ENCODE measurements around the gene COL6A5.

GRCh38 chr3:130424837-130425236, 79.4 kb downstream of the COL6A5 start:
- TF ChIP-seq CTCF (conservative IDR thresholded peaks at IDR 0.05; ENCODE audit: low read depth, low read length) (no peak), EZH2phosphoT487 (IDR thresholded peaks at IDR 0.05; ENCODE audit: borderline replicate concordance, low read length) (no peak), EZH2 (IDR thresholded peaks at IDR 0.05; ENCODE audit: low read length, unreplicated experiment) (no peak)

All from PC-3 (cell line).